Stimulated activated effector memory CD8-positive, alpha-beta T cell treated with anti-CD3 and anti-CD28 coated beads, Interleukin-12 subunit alpha, Interleukin-12 subunit beta, amount 100 ng/mL, for 72 hours (primary cell): ENCODE data around the gene ITGAE.
A peak's percentile ranks its signal among the peaks of the same experiment; 100 is the strongest.

ENCODE experiments used
- ATAC-seq: fragments of 150-1000 bp; cut with Tn5 transposase; 2 replicates; pipeline ENCODE4 v1.10.0; 2021
- DNase-seq, 2 donors: peaks; one replicate each; pipeline ENCODE4 v3.0.0; 2021 to 2022; ENCODE audit warnings: low spot score in 2 of 2
- H3K27ac Mint-ChIP-seq: one replicate; pipeline ENCODE4 v1.8.0; 2022; ENCODE audit warnings: mild to moderate bottlenecking, mixed read lengths
- H3K36me3 Mint-ChIP-seq: one replicate; pipeline ENCODE4 v1.8.0; 2022; ENCODE audit warnings: mild to moderate bottlenecking, mixed read lengths
- H3K4me1 Mint-ChIP-seq: one replicate; pipeline ENCODE4 v1.8.0; 2022; ENCODE audit warnings: mixed read lengths
- H3K4me3 Mint-ChIP-seq: one replicate; pipeline ENCODE4 v1.8.0; 2022; ENCODE audit warnings: mild to moderate bottlenecking, mixed read lengths
- H3K9me3 Mint-ChIP-seq: one replicate; pipeline ENCODE4 v1.8.0; 2022; ENCODE audit warnings: mixed read lengths

The ITGAE gene

GRCh38 chr17:3762922-3763776 lies 37.8 kb downstream of the ITGAE start:
- ATAC-seq, result peak; percentile 85
- H3K9me3 Mint-ChIP-seq, result peaks cover 10% of the 10 kb centered on the region
- DNase-seq, result peak; percentile 44 to 82
- peaks cover 72% of the 10 kb centered on the region for H3K4me1 Mint-ChIP-seq
- peaks cover 48% of the 10 kb centered on the region for H3K36me3 Mint-ChIP-seq
- H3K27ac Mint-ChIP-seq, result peak overlapping the region; percentile 100
- peak overlapping the region; percentile 80 for H3K4me3 Mint-ChIP-seq

DNA sequence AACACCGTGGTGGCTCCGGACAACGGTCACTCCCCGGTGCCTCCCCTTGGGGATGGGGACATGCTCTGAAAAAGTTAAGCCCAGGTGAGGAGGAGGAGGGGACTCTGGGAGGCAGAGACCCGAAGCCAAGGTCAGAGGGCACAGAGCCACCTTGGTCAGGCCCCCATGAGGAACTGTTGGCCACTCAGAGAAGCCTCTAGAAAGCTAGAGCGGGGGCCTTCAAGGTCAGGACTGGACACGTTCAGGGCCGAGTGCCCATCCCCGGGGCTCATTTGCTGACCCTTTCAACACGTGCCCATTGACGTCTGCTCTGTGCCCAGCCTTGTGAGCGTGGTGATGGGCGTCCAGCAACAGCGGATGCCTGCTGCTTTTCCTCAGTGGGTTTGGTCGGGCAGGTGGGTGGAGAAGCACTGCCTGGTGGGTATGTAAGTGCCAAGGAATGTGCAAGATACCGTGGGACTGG lies 39.0 kb downstream of the ITGAE start:
- Mint-ChIP-seq H3K4me1 (peaks cover 68% of the 10 kb centered on the region), H3K27ac (peak overlapping the region; percentile 100), H3K9me3 (peaks cover 10% of the 10 kb centered on the region), H3K36me3 (peaks cover 52% of the 10 kb centered on the region), H3K4me3 (no peak overlapping the region)
- DNase-seq, result no peak
- no peak for ATAC-seq

DNA sequence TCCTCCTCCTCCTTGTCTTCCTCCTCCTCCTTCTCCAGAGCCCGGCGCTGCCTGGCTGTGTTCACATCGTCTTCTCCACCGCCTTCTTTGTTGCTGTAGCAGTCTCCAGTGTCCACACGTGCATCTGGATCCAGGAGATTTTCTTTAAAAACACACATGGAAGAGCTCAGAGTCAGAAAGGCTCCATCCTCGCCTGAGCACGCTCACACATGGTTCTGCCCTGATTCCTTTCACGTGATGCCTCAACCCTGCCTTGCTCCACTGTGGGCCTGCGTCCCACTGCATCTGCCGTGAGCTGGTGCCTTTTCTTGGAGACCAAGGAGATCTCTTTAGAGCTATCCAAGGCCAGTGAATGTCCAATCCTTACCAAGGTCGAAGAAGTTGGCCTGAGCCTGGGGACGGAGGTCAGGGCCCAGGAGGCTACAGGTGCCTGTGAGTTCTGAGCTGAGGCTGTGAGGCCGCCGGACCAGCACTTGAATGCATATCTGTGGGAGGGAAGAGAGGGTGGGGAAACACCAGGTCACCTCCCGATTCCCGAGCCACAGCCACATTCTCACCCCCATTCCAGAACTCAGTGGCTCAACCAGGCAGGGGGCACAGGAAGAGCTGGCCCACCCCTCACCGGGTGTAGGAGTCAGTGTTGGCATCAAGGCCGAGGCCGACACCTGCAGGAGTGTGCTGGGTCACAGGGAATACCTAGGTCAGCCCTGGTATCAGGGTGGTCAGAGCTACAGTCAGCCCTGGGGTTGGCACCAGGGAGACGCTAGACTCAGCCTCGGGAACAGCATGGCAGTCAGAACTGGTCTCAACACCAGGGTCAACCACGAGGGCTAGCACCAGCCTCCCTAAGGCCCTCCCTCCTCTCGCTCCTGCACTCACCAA lies 39.7 kb downstream of the ITGAE start:
- no peak overlapping the region for H3K4me3 Mint-ChIP-seq
- H3K27ac Mint-ChIP-seq, result peak overlapping the region; percentile 84
- no peak for DNase-seq
- ATAC-seq, result no peak
- H3K4me1 Mint-ChIP-seq, result peaks cover 63% of the 10 kb centered on the region
- H3K9me3 Mint-ChIP-seq, result peaks cover 10% of the 10 kb centered on the region
- H3K36me3 Mint-ChIP-seq, result peaks cover 53% of the 10 kb centered on the region

- Mint-ChIP-seq H3K36me3 (peaks cover 41% of the 10 kb centered on the region), H3K4me3 (no peak overlapping the region), H3K27ac (peak overlapping the region; percentile 70), H3K9me3 (peaks cover 10% of the 10 kb centered on the region), H3K4me1 (peaks cover 55% of the 10 kb centered on the region)
- DNase-seq (no peak), ATAC-seq (no peak)
These were observed 41.3 kb downstream of the ITGAE start for GRCh38 chr17:3759597-3760216.

GRCh38 chr17:3755335-3756030 lies 45.5 kb downstream of the ITGAE start:
- no peak for ATAC-seq
- Mint-ChIP-seq H3K4me3 (peak overlapping the region; percentile 18), H3K9me3 (peaks cover 7% of the 10 kb centered on the region), H3K27ac (no peak overlapping the region), H3K36me3 (peaks cover 35% of the 10 kb centered on the region), H3K4me1 (peaks cover 38% of the 10 kb centered on the region)
- no peak for DNase-seq

DNA sequence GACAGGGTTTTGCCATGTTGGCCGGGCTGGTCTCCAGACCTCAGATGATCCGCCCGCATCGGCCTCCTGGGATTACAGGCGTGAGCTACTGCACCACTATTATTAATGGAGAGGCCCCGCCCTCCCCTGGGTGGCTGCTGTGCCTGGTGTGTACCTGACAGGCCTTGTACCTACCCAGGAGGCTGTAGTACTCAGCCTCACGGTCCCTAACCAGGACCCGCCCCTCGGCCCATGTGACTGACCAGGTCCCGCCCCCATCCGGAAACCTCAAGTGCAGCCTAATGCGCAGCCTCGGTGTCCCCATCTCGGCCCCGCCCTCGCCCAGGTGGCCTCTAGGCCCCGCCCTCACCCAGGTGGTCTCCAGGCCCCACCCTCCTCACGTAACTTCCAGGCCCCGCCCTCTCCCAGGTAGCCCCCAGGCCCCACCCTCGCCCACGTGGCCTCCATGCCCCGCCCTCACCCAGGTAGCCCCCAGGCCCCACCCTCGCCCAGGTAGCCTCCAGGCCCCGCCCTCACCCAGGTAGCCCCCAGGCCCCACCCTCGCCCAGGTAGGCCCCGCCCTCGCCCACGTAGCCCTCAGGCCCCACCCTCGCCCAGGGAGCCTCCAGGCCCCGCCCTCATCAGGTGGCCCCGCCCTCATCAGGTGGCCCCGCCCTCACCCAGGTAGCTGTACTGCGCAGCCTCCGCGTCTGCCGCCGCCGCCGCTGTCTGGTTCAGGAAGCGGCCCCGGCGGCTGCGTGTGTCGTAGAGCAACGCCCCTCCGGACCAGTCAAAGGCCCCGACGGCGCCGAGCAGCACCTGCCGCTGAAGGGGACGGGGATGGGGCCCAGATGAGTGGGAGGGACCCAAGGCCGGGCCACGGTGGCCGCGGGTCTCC lies 46.3 kb downstream of the ITGAE start:
- Mint-ChIP-seq H3K9me3 (peaks cover 2% of the 10 kb centered on the region), H3K36me3 (peaks cover 27% of the 10 kb centered on the region), H3K4me3 (peak overlapping the region; percentile 18), H3K27ac (no peak overlapping the region), H3K4me1 (peaks cover 37% of the 10 kb centered on the region)
- DNase-seq, result peak in 1 of 2 donors; percentile 45
- peak; percentile 86 for ATAC-seq

DNA sequence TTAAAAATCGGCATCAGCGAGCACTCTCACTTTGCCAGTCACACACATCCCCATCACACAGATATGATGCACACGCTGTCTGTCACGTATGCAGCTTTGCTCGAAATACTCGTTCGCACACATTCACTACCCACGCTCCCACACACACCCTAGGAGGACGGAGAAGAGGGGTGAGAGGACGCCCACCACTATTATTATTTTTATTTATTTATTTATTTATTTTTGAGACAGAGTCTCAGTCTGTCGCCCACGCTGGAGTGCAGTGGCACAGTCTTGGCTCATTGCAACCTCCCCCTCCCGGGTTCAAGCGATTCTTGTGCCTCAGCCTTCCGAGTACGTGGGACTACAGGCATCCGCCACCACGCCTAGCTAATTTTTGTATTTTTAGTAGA lies 46.9 kb downstream of the ITGAE start:
- ATAC-seq, result no peak
- no peak overlapping the region for H3K27ac Mint-ChIP-seq
- no peak for DNase-seq
- no peaks in the 10 kb centered on the region for H3K9me3 Mint-ChIP-seq
- H3K36me3 Mint-ChIP-seq, result peaks cover 24% of the 10 kb centered on the region
- H3K4me3 Mint-ChIP-seq, result no peak overlapping the region
- H3K4me1 Mint-ChIP-seq, result peaks cover 40% of the 10 kb centered on the region

GRCh38 chr17:3753624-3754023 lies 47.4 kb downstream of the ITGAE start:
- H3K4me3 Mint-ChIP-seq, result no peak overlapping the region
- H3K4me1 Mint-ChIP-seq, result peaks cover 45% of the 10 kb centered on the region
- H3K9me3 Mint-ChIP-seq, result no peaks in the 10 kb centered on the region
- ATAC-seq (no peak), DNase-seq (no peak)
- peaks cover 24% of the 10 kb centered on the region for H3K36me3 Mint-ChIP-seq
- no peak overlapping the region for H3K27ac Mint-ChIP-seq

DNA sequence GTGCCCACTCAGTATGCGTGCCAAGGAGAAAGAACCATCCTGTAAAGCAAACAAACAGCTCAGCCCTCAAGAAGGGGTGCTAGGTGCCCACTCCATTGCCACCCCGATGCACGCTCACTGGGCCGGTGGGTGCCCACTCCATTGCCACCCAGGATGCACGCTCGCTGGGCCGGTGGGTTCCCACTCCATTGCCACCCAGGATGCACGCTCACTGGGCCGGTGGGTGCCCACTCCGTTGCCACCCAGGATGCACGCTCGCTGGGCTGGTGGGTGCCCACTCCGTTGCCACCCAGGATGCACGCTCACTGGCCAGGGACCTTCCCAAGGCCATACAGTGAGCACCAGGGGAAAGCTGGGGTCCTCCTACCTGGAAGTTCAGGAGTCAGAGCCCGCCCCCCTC lies 49.2 kb downstream of the ITGAE start:
- ATAC-seq (no peak), DNase-seq (no peak)
- peaks cover 18% of the 10 kb centered on the region for H3K36me3 Mint-ChIP-seq
- no peak overlapping the region for H3K4me3 Mint-ChIP-seq
- H3K9me3 Mint-ChIP-seq, result no peaks in the 10 kb centered on the region
- H3K4me1 Mint-ChIP-seq, result peaks cover 44% of the 10 kb centered on the region
- H3K27ac Mint-ChIP-seq, result no peak overlapping the region

DNA sequence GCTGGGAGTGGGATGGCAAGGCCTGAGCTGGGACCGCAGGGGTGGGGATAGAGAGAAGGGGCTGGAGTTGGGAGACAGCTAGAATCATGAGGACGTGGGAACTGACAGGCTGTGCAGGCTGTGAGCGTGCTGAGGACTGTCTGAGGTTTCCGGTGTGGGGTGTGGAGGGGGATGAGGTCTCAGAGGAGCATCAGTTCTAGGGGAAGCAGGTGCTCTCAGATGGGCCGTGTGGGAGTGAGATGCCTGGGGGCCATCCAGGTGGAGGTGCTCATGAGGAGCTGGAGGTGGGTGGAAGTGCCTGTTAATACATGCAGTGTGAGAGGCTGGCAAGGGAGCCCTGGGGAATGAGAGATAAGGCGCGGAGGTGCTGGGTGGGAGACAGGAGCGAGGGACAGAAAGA lies 50.1 kb downstream of the ITGAE start:
- no peak for DNase-seq
- Mint-ChIP-seq H3K27ac (peak overlapping the region; percentile 93), H3K36me3 (peaks cover 20% of the 10 kb centered on the region), H3K9me3 (no peaks in the 10 kb centered on the region), H3K4me3 (peak overlapping the region; percentile 72), H3K4me1 (peaks cover 44% of the 10 kb centered on the region)
- ATAC-seq, result peak; percentile 78

DNA sequence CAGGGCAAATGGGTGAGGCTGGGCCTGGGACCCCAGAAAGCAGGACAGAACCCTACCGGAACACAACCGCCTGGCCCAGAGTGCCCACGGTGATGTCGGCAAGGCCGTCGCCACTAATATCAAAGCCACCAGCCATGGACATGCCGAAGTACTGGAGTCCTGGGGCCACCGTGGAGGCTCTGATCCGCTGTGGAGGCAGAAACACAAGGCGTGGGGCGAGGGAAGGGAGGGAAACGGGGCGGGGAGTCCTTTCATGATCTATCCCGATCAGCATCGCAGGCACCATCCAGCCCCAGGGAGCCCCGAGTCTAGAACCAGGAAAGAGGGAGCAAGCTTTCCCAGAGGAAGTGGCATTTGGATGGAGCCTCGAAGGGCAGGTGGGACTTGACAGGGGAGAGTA lies 50.7 kb downstream of the ITGAE start:
- ATAC-seq (no peak), DNase-seq (no peak)
- Mint-ChIP-seq H3K4me3 (peak overlapping the region; percentile 72), H3K36me3 (peaks cover 26% of the 10 kb centered on the region), H3K27ac (peak overlapping the region; percentile 93), H3K9me3 (no peaks in the 10 kb centered on the region), H3K4me1 (peaks cover 39% of the 10 kb centered on the region)

GRCh38 chr17:3748576-3748975 lies 52.4 kb downstream of the ITGAE start:
- Mint-ChIP-seq H3K4me1 (peaks cover 39% of the 10 kb centered on the region), H3K36me3 (peaks cover 24% of the 10 kb centered on the region), H3K27ac (peak overlapping the region; percentile 37), H3K4me3 (no peak overlapping the region), H3K9me3 (no peaks in the 10 kb centered on the region)
- ATAC-seq, result no peak
- no peak for DNase-seq

GRCh38 chr17:3747805-3748204 lies 53.2 kb downstream of the ITGAE start:
- DNase-seq (no peak), ATAC-seq (no peak)
- Mint-ChIP-seq H3K4me1 (peaks cover 40% of the 10 kb centered on the region), H3K27ac (no peak overlapping the region), H3K36me3 (peaks cover 24% of the 10 kb centered on the region), H3K4me3 (no peak overlapping the region), H3K9me3 (no peaks in the 10 kb centered on the region)

DNA sequence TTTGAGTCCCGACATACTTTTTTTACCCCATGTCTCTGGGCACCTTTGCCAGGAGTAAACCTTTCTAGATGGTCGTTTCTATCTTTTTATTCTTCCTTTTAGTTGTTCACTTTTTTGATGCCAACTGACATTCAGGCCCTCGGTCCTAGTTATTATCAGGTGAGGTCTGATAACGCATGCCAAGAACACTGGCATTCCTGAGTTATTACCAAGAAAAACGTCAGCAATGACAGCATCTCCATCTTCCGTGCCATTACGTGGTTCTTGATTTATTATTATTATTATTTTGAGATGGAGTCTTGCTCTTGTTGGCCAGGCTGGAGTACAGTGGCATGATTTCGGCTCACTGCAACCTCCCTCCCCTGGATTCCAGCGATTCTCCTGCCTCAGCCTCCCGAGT lies 55.9 kb downstream of the ITGAE start:
- Mint-ChIP-seq H3K4me1 (peaks cover 36% of the 10 kb centered on the region), H3K27ac (no peak overlapping the region), H3K36me3 (peaks cover 22% of the 10 kb centered on the region), H3K4me3 (no peak overlapping the region), H3K9me3 (no peaks in the 10 kb centered on the region)
- DNase-seq (no peak), ATAC-seq (no peak)
